Thyroid gland (tissue), 4 donors: ENCODE data around the gene EFCAB8. TPM values are rescaled to one million over a fixed set of nuclear protein-coding genes. Genes with fewer than 3 reads are reported as not detected.

ENCODE experiments used
- DNase-seq, 2 donors: peaks; one replicate each; pipeline ENCODE4 v3.0.0-alpha.2; 2019
- H3K27ac ChIP-seq, 3 donors: fragments of 200-600 bp; sonication (generic); 1 replicate in 2 of 3; 2 replicates in 1 of 3; pipeline ENCODE4 v1.5.1; 2016 to 2019; ENCODE audit warnings: mild to moderate bottlenecking in 1 of 3, moderate library complexity in 1 of 3
- H3K27me3 ChIP-seq: fragments of 200-600 bp; sonication (generic); one replicate; pipeline ENCODE4 v1.5.1; 2019
- H3K36me3 ChIP-seq, 2 donors: fragments of 200-600 bp; sonication (generic); one replicate each; pipeline ENCODE4 v1.5.1; 2016 to 2019
- H3K4me1 ChIP-seq, 2 donors: fragments of 200-600 bp; sonication (generic); one replicate each; pipeline ENCODE4 v1.5.1; 2017 to 2019
- H3K4me3 ChIP-seq, 3 donors: fragments of 200-600 bp; sonication (generic); replicated peaks in 1 of 3; 1 replicate in 2 of 3; 2 replicates in 1 of 3; pipeline ENCODE4 v1.5.1; 2016; ENCODE audit warnings: mild to moderate bottlenecking in 1 of 3
- H3K9me3 ChIP-seq: fragments of 200-600 bp; sonication (generic); one replicate; pipeline ENCODE4 v1.5.1; 2017
- POLR2A ChIP-seq, 2 donors: fragments of 450-650 bp; IDR thresholded peaks; one replicate each; pipeline ENCODE4 v1.6.1; 2017; ENCODE audit warnings: antibody characterized with exemption in 2 of 2, mild to moderate bottlenecking in 2 of 2, moderate library complexity in 1 of 2
- WGBS, 2 donors: methylation state at CpG; one replicate each; pipeline ENCODE4 v1.1.5; 2017; 5-methylcytosine and 5-hydroxymethylcytosine counted together
- intact Hi-C: fragments of 100-400 bp; cut with DNase I; formaldehyde crosslinking; loops from one replicate; pipeline ENCODE4 v1.15.1; 2023
- total RNA-seq, 4 donors: library from RNA; depleted of rRNA; stranded (reverse); fragments of >200 nt; gene quantifications; one replicate each; pipeline ENCODE4 v1.2.3, GENCODE V29; 2016
- TF ChIP-seq, protein P1 (sequence below), 6 experiments: fragments of 200-600 bp in 3 of 6; fragments of 450-650 bp in 3 of 6; sonication (generic) in 3 of 6; IDR thresholded peaks; one replicate each; pipeline ENCODE4 v1.5.1; 2016 to 2019; ENCODE audit warnings: antibody characterized with exemption in 6 of 6, mild to moderate bottlenecking in 2 of 6, inconsistent platforms in 1 of 6, moderate library complexity in 1 of 6

Gene EFCAB8
- total RNA-seq, 4 donors from 2014 or later: 0.27 to 2.3 TPM; not detected in 2

DNA sequence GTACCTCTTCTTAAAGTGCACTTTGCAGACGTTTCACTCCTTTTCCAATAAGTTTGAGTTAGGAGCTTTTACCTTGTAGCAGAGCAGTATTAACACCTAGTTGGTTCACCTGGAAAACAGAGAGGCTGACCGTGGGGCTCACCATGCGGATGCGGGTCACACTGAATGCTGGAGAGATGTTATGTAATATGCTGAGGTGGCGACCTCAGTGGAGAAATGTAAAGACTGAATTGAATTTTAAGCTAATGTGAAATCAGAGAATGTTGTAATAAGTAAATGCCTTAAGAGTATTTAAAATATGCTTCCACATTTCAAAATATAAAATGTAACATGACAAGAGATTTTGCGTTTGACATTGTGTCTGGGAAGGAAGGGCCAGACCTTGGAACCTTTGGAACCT, 9.9 kb upstream of the EFCAB8 start:
- no peaks in the 10 kb centered on the region for H3K9me3 ChIP-seq
- H3K27me3 ChIP-seq: no peaks in the 10 kb centered on the region
- H3K36me3 ChIP-seq: peaks cover 25 to 33% of the 10 kb centered on the region in 2 donors
- intact Hi-C loops: no loop called here
- H3K4me1 ChIP-seq: peaks cover 0 to 13% of the 10 kb centered on the region in 2 donors
- no peak for DNase-seq
- TF ChIP-seq, protein P1, sequence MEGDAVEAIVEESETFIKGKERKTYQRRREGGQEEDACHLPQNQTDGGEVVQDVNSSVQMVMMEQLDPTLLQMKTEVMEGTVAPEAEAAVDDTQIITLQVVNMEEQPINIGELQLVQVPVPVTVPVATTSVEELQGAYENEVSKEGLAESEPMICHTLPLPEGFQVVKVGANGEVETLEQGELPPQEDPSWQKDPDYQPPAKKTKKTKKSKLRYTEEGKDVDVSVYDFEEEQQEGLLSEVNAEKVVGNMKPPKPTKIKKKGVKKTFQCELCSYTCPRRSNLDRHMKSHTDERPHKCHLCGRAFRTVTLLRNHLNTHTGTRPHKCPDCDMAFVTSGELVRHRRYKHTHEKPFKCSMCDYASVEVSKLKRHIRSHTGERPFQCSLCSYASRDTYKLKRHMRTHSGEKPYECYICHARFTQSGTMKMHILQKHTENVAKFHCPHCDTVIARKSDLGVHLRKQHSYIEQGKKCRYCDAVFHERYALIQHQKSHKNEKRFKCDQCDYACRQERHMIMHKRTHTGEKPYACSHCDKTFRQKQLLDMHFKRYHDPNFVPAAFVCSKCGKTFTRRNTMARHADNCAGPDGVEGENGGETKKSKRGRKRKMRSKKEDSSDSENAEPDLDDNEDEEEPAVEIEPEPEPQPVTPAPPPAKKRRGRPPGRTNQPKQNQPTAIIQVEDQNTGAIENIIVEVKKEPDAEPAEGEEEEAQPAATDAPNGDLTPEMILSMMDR (IDR thresholded peaks at IDR 0.05): no peak
- TF ChIP-seq POLR2A (IDR thresholded peaks at IDR 0.05): no peak
- no peak overlapping the region for H3K4me3 ChIP-seq
- no peak overlapping the region for H3K27ac ChIP-seq
- 91 to 95% methylated on average over 6 of the region's 6 CpGs for WGBS, 2 donors

DNA sequence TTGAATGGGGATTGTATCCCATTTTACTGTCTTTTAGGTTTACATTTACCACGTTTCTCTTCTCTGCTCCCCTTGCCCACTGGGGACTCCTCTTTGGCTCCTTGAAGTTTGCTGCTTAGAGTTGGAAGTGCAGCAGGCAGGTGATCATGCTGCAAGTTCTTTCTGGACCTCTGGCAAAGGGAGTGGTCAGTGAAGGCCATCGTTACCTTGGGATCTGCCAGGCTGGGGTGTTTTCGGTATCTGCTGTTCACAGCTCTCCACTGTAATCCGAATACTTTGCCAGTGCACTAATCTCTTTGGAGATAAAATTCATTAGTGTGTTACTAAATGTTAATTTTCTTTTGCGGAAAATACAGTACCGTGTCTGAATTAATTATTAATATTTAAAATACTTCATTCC, 9.1 kb upstream of the EFCAB8 start:
- H3K4me1 ChIP-seq: peaks cover 0 to 13% of the 10 kb centered on the region in 2 donors
- H3K27me3 ChIP-seq: no peaks in the 10 kb centered on the region
- 96% methylated on average over 6 of the region's 6 CpGs for WGBS, 2 donors
- intact Hi-C loops: no loop called here
- H3K9me3 ChIP-seq: no peaks in the 10 kb centered on the region
- H3K27ac ChIP-seq: no peak overlapping the region
- no peak overlapping the region for H3K4me3 ChIP-seq
- TF ChIP-seq POLR2A (IDR thresholded peaks at IDR 0.05): no peak
- TF ChIP-seq, protein P1 (IDR thresholded peaks at IDR 0.05): no peak
- no peak for DNase-seq
- peaks cover 25 to 33% of the 10 kb centered on the region in 2 donors for H3K36me3 ChIP-seq

DNA sequence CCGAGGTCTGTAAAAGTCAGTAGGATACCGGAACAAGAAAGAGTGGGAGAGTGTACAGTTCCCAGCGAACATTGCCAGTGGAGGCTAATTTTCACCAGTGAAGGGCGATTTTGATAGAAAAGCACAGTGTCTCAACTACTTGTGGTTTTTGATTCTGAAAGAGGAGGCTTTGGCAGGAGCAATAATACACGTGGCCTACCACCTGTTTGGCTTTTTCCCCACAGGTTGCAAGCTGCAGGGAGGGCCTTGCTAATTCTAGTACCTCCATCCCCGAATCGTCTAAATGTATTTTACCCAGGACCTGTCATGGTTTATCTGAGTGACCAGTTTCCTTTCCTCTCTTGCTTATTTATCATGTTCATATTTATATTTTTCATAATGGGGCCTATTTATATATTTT, 3.3 kb upstream of the EFCAB8 start:
- Histone ChIP-seq H3K27ac (peak overlapping the region in 2 of 3 donors; percentile 52 to 53), H3K9me3 (no peaks in the 10 kb centered on the region), H3K4me1 (peaks cover 22 to 30% of the 10 kb centered on the region in 2 donors), H3K27me3 (no peaks in the 10 kb centered on the region), H3K4me3 (no peak overlapping the region), H3K36me3 (peaks cover 0 to 4% of the 10 kb centered on the region in 2 donors)
- intact Hi-C loops: no loop called here
- WGBS, 2 donors: 56 to 58% methylated on average over 7 of the region's 7 CpGs
- DNase-seq: peak; percentile 30 to 50
- TF ChIP-seq POLR2A (IDR thresholded peaks at IDR 0.05): no peak
- TF ChIP-seq, protein P1 (IDR thresholded peaks at IDR 0.05): no peak

DNA sequence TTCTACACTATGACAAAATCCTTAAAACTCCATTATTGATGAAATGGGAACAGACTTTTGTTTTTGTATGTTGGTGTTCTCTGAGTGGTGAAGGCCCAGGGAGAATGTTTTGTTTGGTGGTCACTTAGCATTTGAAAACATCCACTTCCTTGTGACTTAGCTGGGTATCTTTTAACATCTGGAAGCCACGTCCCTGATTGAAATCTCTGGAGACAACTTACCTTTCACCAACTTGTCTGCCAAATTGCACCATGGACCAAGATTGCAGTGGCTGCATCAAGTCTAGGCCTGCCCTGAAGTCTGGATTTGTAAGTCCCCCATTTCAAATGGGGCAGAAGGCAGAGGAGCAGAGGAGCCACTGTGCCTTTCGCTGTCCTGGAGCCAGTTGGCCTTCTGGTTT, 534 bp upstream of the EFCAB8 start:
- TF ChIP-seq POLR2A (IDR thresholded peaks at IDR 0.05): no peak
- TF ChIP-seq, protein P1 (IDR thresholded peaks at IDR 0.05): no peak
- Histone ChIP-seq H3K27ac (no peak overlapping the region), H3K9me3 (no peaks in the 10 kb centered on the region), H3K4me3 (no peak overlapping the region), H3K27me3 (no peaks in the 10 kb centered on the region), H3K4me1 (peaks cover 9 to 30% of the 10 kb centered on the region in 2 donors), H3K36me3 (no peaks in the 10 kb centered on the region)
- intact Hi-C loops: no loop called here
- 57 to 58% methylated on average over 2 of the region's 2 CpGs for WGBS, 2 donors
- DNase-seq: no peak

DNA sequence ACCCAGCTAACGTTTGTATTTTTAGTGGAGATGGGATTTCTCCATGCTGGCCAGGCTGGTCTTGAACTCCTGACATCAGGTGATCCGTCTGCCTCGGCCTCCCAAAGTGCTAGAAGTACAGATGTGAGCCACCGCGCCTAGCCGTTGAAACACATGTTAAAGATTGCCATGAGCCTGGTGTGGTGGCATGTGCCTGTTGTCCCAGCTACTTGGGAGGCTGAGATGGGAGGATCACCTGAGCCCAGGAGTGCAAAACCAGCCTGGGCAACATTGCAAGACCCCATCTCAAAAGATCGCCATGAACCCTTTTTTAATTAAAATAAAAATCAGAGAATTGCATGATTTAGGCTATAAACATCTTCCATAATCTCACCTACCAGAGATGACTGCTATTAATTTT, 2.7 kb downstream of the EFCAB8 start:
- 89 to 90% methylated on average over 7 of the region's 7 CpGs for WGBS, 2 donors
- TF ChIP-seq, protein P1 (IDR thresholded peaks at IDR 0.05): no peak
- no peak for TF ChIP-seq POLR2A (IDR thresholded peaks at IDR 0.05)
- H3K9me3 ChIP-seq: no peaks in the 10 kb centered on the region
- no peaks in the 10 kb centered on the region for H3K36me3 ChIP-seq
- H3K27me3 ChIP-seq: no peaks in the 10 kb centered on the region
- intact Hi-C loops: no loop called here
- DNase-seq: no peak
- H3K27ac ChIP-seq: no peak overlapping the region
- H3K4me3 ChIP-seq: no peak overlapping the region
- peaks cover 9 to 25% of the 10 kb centered on the region in 2 donors for H3K4me1 ChIP-seq
